GM12873 (cell line): ENCODE measurements around the gene SSB.

Experiments used
- TF ChIP-seq, protein P1 (sequence below): IDR thresholded peaks from 2 replicates; pipeline ENCODE4 v1.5.1; 2012; ENCODE audit warnings: low read depth, mild to moderate bottlenecking, moderate library complexity, low read length, control low read depth; ENCODE audit not compliant: insufficient read depth; ENCODE audit errors: missing control alignments

The SSB gene

DNA sequence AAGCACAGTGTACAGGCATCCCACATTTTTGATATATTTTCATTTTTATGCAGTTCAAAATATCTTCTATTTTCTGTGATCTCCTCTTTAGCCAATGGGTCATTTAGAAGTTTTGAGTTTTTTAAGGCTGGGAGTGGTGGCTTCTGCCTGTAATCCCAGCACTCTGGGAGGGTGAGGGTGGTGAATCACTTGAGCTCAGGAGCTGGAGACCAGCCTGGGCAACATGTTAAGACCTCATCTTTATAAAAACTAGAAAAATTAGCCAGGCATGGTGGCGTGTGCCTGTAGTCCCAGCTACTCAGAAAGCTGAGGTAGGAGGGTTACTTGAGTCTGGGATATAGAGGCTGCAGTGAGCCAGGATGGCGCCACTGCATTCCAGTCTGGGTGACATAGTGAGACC lies 46.3 kb downstream of the SSB start:
- TF ChIP-seq, protein P1, sequence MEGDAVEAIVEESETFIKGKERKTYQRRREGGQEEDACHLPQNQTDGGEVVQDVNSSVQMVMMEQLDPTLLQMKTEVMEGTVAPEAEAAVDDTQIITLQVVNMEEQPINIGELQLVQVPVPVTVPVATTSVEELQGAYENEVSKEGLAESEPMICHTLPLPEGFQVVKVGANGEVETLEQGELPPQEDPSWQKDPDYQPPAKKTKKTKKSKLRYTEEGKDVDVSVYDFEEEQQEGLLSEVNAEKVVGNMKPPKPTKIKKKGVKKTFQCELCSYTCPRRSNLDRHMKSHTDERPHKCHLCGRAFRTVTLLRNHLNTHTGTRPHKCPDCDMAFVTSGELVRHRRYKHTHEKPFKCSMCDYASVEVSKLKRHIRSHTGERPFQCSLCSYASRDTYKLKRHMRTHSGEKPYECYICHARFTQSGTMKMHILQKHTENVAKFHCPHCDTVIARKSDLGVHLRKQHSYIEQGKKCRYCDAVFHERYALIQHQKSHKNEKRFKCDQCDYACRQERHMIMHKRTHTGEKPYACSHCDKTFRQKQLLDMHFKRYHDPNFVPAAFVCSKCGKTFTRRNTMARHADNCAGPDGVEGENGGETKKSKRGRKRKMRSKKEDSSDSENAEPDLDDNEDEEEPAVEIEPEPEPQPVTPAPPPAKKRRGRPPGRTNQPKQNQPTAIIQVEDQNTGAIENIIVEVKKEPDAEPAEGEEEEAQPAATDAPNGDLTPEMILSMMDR = no peak

DNA sequence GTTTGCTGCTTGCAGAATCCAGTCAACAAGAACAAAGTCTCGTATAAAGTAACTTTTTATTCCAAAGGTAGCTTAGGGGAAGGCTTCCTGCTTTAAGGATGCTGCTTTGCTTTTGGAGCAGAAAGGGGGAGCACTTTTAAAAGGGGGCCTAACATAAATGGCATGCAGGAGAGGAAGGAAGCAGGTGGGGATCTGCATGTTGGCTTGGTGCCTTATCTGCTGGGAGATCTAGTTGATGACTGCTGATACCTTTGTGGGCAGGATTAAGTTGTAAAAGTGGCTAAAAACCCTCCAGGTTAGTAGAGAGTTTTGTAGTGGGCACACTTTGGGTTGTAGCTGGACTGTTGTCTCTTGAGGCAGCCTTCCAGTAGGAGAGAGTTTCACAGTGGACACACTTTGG lies 51.0 kb downstream of the SSB start:
- TF ChIP-seq, protein P1 = no peak

DNA sequence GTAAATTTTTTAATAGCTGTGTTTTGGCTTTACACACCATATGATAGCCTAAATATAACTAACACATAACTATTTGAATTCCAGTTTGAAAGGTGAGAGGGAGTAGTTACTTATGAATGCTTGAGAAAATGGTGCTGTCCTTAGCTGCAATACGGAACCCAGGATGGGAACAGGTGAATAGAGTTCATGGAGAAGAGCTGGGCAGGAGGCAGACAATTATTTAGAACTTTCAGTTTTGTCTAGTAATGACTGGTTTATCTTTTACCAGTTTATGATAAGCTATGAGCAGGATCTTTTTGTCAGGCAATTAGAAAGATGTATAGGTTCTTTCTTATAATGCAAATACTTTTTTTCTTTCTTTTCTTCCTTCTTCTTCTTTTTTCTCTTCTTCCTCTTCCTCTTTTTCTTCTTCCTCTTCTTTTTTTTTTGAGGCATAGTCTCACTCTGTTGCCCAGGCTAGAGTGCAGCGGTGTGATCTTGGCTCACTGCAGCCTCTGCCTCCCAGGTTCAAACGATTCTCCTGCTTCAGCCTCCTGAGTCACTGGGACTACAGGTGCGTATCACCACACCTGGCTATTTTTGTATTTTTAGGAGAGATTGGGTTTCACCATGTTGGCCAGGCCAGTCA lies 54.5 kb downstream of the SSB start:
- TF ChIP-seq, protein P1 = no peak

DNA sequence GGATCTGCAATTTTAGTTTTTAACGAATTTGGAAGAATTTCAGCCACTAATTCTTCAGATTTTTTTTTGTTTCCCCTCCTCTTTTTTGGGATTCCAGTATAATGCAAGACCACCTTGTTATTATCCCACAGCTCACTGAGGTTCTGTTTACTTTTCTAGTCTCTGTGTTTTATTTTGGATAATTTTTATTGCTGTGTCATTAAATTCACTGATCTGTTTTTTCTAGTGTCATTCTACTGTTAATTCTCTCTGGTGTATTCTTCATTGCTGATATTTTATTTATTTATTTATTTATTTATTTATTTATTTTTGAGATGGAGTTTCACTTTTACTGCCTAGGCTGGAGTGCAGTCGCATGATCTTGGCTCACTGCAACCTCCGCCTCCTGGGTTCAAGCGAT lies 60.8 kb downstream of the SSB start:
- TF ChIP-seq, protein P1 = no peak

DNA sequence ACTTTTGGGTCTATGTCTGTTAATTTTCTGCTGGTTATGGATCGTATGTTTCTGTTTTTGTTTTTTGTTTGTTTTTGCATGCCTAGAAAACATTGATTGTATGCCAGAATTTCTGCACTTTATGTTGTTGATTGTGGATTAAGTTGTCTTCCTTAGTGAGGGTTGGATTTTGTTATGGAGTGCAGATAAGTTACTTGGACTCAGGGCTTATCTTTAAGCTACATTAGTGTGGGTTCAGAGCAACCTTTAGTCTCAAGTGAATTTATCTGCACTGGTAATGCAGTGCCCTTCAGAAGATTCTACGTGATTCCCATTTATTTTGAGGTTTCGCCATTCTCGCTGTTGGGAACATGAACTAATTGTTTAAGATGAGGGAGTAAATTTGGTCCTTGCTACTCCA lies 61.5 kb downstream of the SSB start:
- TF ChIP-seq, protein P1 = no peak
